Transverse colon (tissue), 4 donors: ENCODE results near the gene MARCHF9. TPM values are rescaled to one million over a fixed set of nuclear protein-coding genes. Genes with fewer than 3 reads are reported as not detected.
A peak's percentile ranks its signal among the peaks of the same experiment; 100 is the strongest.

ENCODE experiments used
- DNase-seq: peaks from one replicate; pipeline ENCODE4 v3.0.0-alpha.2; 2019
- H3K27ac ChIP-seq, 4 donors: fragments of 200-600 bp; sonication (generic); 2 replicates each; pipeline ENCODE4 v1.5.1; 2016 to 2018; ENCODE audit warnings: inconsistent platforms in 4 of 4
- H3K27me3 ChIP-seq: fragments of 200-600 bp; sonication (generic); 2 replicates; pipeline ENCODE4 v1.5.1; 2017; ENCODE audit warnings: inconsistent platforms
- H3K36me3 ChIP-seq, 4 donors: fragments of 200-600 bp; sonication (generic); 2 replicates each; pipeline ENCODE4 v1.5.1; 2017 to 2019; ENCODE audit warnings: inconsistent platforms in 4 of 4
- H3K4me1 ChIP-seq, 4 donors: fragments of 200-600 bp; sonication (generic); 2 replicates each; pipeline ENCODE4 v1.5.1; 2017 to 2020; ENCODE audit warnings: inconsistent platforms in 4 of 4
- H3K4me3 ChIP-seq, 4 donors: fragments of 200-600 bp; sonication (generic); 1 replicate in 1 of 4; 2 replicates in 3 of 4; pipeline versions ENCODE4 v1.5.1 to v1.6.1; 2017 to 2019; ENCODE audit warnings: inconsistent platforms in 4 of 4
- H3K9me3 ChIP-seq, 2 donors: fragments of 200-600 bp; sonication (generic); 2 replicates each; pipeline ENCODE4 v1.5.1; 2017 to 2019; ENCODE audit warnings: inconsistent platforms in 2 of 2
- EP300 ChIP-seq: sonication (generic); formaldehyde crosslinking; IDR thresholded peaks from one replicate; pipeline ENCODE4 v1.6.1; 2017; ENCODE audit warnings: antibody characterized with exemption, low read depth
- POLR2A ChIP-seq: fragments of 450-650 bp; IDR thresholded peaks from one replicate; pipeline ENCODE4 v1.6.1; 2016; ENCODE audit warnings: antibody characterized with exemption, mild to moderate bottlenecking, moderate library complexity
- POLR2AphosphoS5 ChIP-seq, 3 donors: sonication (generic); formaldehyde crosslinking; IDR thresholded peaks; one replicate each; pipeline ENCODE4 v1.6.1; 2016; ENCODE audit warnings: antibody characterized with exemption in 3 of 3
- WGBS, 2 donors: methylation state at CpG; one replicate each; pipeline ENCODE4 v1.1.5; 2018; ENCODE audit warnings: low coverage in 1 of 2; 5-methylcytosine and 5-hydroxymethylcytosine counted together
- in situ Hi-C, 4 donors: fragments of 200-750 bp; cut with MboI; loops; one replicate each; pipeline versions ENCODE4 v1.15.0 to v1.15.1; 2017; ENCODE audit warnings: low sequenced_read_pairs in 3 of 4, low pct_ligation_motif_present in 1 of 4, low pct_unique_long_range_greater_than_20kb in 1 of 4
- intact Hi-C: fragments of 100-400 bp; cut with DNase I; formaldehyde crosslinking; loops from one replicate; pipeline ENCODE4 v1.15.1; 2023; ENCODE audit warnings: low total_unique reads
- total RNA-seq, 4 donors: library from RNA; depleted of rRNA; stranded (reverse); fragments of >200 nt; gene quantifications; one replicate each; pipeline ENCODE4 v1.1.0, GENCODE V29; 2016
- TF ChIP-seq, protein P1 (sequence below), 5 experiments: fragments of 200-600 bp in 3 of 5; fragments of 450-650 bp in 2 of 5; sonication (generic) in 3 of 5; IDR thresholded peaks; 1 replicate in 2 of 5; 2 replicates in 3 of 5; pipeline ENCODE4 v1.5.1; 2016 to 2017; ENCODE audit warnings: antibody characterized with exemption in 5 of 5, inconsistent platforms in 3 of 5, mild to moderate bottlenecking in 2 of 5, moderate library complexity in 1 of 5

MARCHF9 gene
- total RNA-seq, 4 donors from 2014 or later, result 1.5 to 24.1 (median 9.5) TPM

DNA sequence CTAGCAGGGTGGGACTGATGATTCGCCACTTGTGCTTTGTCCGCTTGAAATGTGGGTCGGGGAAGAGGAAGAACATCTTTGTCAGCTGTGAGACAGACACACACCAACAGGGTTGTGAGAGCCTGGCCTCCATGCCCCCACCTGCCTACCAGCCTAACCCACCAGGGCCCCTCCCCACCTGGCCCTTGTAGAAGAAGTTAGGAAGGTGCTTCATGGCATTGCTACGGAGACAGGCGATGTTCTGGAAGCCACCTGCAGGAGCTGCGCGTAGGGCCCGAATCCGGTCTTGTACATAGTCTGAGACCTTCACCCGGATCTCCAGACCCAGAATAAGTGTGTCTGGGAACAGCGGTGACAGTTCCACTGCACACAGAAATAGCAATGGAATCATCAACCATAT is 14.7 kb downstream of the MARCHF9 start:
- Histone ChIP-seq H3K27ac (no peak overlapping the region), H3K36me3 (no peaks in the 10 kb centered on the region), H3K9me3 (no peaks in the 10 kb centered on the region), H3K27me3 (peaks cover 30% of the 10 kb centered on the region), H3K4me3 (no peak overlapping the region), H3K4me1 (peaks cover 18 to 49% (median 44%) of the 10 kb centered on the region in 4 donors)
- WGBS, 2 donors, result 96% methylated on average over 11 of the region's 11 CpGs; no CpG with 5 or more reads in 1 of the 2 donors
- intact Hi-C loops, result no loop called here
- in situ Hi-C loops, result no loop called here
- no peak for DNase-seq
- no peak for TF ChIP-seq EP300
- TF ChIP-seq POLR2A, result no peak
- no peak for TF ChIP-seq POLR2AphosphoS5 (IDR thresholded peaks at IDR 0.05)
- TF ChIP-seq, protein P1, sequence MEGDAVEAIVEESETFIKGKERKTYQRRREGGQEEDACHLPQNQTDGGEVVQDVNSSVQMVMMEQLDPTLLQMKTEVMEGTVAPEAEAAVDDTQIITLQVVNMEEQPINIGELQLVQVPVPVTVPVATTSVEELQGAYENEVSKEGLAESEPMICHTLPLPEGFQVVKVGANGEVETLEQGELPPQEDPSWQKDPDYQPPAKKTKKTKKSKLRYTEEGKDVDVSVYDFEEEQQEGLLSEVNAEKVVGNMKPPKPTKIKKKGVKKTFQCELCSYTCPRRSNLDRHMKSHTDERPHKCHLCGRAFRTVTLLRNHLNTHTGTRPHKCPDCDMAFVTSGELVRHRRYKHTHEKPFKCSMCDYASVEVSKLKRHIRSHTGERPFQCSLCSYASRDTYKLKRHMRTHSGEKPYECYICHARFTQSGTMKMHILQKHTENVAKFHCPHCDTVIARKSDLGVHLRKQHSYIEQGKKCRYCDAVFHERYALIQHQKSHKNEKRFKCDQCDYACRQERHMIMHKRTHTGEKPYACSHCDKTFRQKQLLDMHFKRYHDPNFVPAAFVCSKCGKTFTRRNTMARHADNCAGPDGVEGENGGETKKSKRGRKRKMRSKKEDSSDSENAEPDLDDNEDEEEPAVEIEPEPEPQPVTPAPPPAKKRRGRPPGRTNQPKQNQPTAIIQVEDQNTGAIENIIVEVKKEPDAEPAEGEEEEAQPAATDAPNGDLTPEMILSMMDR (IDR thresholded peaks at IDR 0.05), result no peak

DNA sequence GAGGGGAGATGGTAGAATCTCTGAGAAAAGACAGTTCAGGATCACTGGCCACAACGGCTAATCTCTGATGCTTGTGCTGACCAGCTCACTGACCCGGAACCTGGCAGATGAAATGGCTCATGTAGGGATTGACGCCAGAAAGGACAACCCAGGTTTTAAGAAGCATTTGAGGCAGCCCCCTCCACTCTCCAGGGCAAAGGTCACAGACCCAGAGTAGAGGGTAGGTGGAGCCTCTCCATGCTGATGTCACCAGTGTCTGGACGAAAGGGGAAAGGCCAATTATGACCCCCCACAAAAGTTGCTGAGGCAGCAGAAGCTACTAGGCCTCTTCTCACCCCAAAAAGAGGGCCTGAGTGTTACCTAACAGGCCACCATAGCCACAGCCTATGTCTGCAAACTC is 15.8 kb downstream of the MARCHF9 start:
- H3K27ac ChIP-seq, result peak overlapping the region in 2 of 4 donors; percentile 92 to 97
- H3K4me1 ChIP-seq, result peaks cover 11 to 37% (median 33%) of the 10 kb centered on the region in 4 donors
- TF ChIP-seq POLR2AphosphoS5 (IDR thresholded peaks at IDR 0.05) (no peak), POLR2A (no peak), EP300 (no peak)
- TF ChIP-seq, protein P1 (IDR thresholded peaks at IDR 0.05), result no peak
- in situ Hi-C loops, result no loop called here
- H3K9me3 ChIP-seq, result no peaks in the 10 kb centered on the region
- WGBS, 2 donors, result 83% methylated on average over 4 of the region's 4 CpGs; no CpG with 5 or more reads in 1 of the 2 donors
- H3K27me3 ChIP-seq, result peaks cover 18% of the 10 kb centered on the region
- H3K4me3 ChIP-seq, result no peak overlapping the region
- intact Hi-C loops, result no loop called here
- no peak for DNase-seq
- no peaks in the 10 kb centered on the region for H3K36me3 ChIP-seq

DNA sequence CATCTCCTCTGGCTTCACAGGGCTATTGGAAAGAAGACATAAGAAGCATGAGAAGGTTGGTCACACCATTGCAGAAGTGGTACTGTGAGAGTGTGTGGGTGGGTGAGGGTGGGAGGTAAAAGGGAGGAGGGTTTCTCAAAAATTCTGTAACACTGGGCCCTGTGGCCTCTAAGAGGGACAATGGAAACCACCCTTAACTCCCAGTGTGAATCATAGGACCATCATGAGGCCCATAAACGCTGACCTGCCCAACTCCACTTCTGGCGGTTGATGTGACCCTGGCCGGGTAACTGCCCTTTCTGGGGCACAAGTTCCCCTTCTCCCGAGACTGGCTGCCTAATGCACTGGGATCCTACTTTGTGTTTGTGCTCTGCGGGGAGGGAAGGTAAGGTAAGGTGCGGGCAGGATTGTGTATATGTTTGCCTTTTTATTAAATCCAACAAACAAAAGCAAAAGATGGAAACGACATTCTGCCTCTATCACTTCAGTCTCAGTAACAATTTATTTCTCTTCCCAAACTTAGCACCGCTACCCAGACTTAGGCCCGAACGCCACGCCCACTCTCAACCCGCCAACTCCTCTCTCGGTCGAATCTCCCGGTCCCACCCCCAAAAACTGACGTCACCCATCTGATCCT is 16.5 kb downstream of the MARCHF9 start:
- intact Hi-C loops (no loop called here), in situ Hi-C loops (no loop called here)
- Histone ChIP-seq H3K27me3 (peaks cover 12% of the 10 kb centered on the region), H3K27ac (peak overlapping the region; percentile 92 to 98 (median 94)), H3K4me1 (peaks cover 9 to 31% (median 26%) of the 10 kb centered on the region in 4 donors), H3K9me3 (no peaks in the 10 kb centered on the region), H3K4me3 (peak overlapping the region; percentile 62 to 95 (median 75)), H3K36me3 (no peaks in the 10 kb centered on the region)
- TF ChIP-seq POLR2AphosphoS5 (IDR thresholded peaks at IDR 0.05), result no peak
- TF ChIP-seq, protein P1 (IDR thresholded peaks at IDR 0.05), result no peak
- TF ChIP-seq EP300, result no peak
- TF ChIP-seq POLR2A, result no peak
- DNase-seq, result peak; percentile 91
- 0 to 2% methylated on average over 2 to 16 of the region's 16 CpGs for WGBS, 2 donors

GRCh38 chr12:57771873-57772428 is 17.0 kb downstream of the MARCHF9 start, which contains the start of gene METTL1:
TSS of gene METTL1 (minus strand) at chr12:57772105. CDS start at chr12:57772083, 22 bp downstream.
- 0% methylated on average over 18 of the region's 28 CpGs; no CpG with 5 or more reads in 1 of the 2 donors for WGBS, 2 donors
- Histone ChIP-seq H3K27ac (peak within 1 kb of the TSS; percentile 92 to 98 (median 94)), H3K4me3 (peak within 1 kb of the TSS; percentile 62 to 95 (median 75)), H3K9me3 (no peaks in the 10 kb centered on the region), H3K27me3 (peaks cover 6% of the 10 kb centered on the region), H3K36me3 (no peaks in the 10 kb centered on the region), H3K4me1 (peaks cover 9 to 25% (median 20%) of the 10 kb centered on the region in 4 donors)
- in situ Hi-C loops, result no loop called here
- DNase-seq, result peak; percentile 96
- TF ChIP-seq, protein P1 (IDR thresholded peaks at IDR 0.05), result no peak
- TF ChIP-seq EP300 (no peak), POLR2AphosphoS5 (IDR thresholded peaks at IDR 0.05) (peak in 2 of 3 donors; percentile 42 to 70), POLR2A (peak; percentile 49)
- intact Hi-C loops, result no loop called here
